Breast epithelium (tissue), 3 donors: ENCODE measurements around the gene HOXB7.

Experiments
- POLR2A ChIP-seq: fragments of 450-650 bp; IDR thresholded peaks from one replicate; pipeline ENCODE4 v1.6.1; 2016; ENCODE audit warnings: antibody characterized with exemption, mild to moderate bottlenecking, moderate library complexity
- POLR2AphosphoS5 ChIP-seq, 3 donors: sonication (generic); formaldehyde crosslinking; IDR thresholded peaks; one replicate each; pipeline ENCODE4 v1.6.1; 2017; ENCODE audit warnings: antibody characterized with exemption in 3 of 3

DNA sequence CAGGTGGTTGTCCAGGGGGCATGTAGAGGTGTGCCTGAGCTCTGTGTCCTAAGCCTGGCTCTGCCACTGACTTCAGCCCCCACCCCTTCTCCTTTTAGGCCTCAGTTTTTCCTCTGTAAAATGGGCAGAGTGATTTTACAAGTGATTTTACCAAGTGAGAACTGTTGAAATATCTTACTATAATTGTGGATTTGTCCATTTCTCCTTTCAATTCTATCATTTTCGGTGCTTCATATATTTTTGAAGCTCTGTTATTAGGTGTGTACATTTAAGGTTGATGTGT is 37.1 kb upstream of the HOXB7 start:
- TF ChIP-seq POLR2AphosphoS5 (IDR thresholded peaks at IDR 0.05), result no peak
- no peak for TF ChIP-seq POLR2A
